Measurements from ENCODE around the gene FNIP1.

GRCh38 chr5:131607903-131608540 is 188.8 kb downstream of the FNIP1 start:
- TF ChIP-seq FOXM1 (IDR thresholded peaks at IDR 0.05; ENCODE audit: borderline replicate concordance) (no peak), BHLHE40 (IDR thresholded peaks at IDR 0.05; ENCODE audit: borderline replicate concordance) (no peak), SP1 (IDR thresholded peaks at IDR 0.05) (no peak), ZNF384 (IDR thresholded peaks at IDR 0.05) (no peak), PKNOX1 (IDR thresholded peaks at IDR 0.05) (no peak), NFRKB (IDR thresholded peaks at IDR 0.05) (no peak), L3MBTL2 (conservative IDR thresholded peaks at IDR 0.05) (no peak), FOXK2 (IDR thresholded peaks at IDR 0.05) (no peak), FOXA1 (IDR thresholded peaks at IDR 0.05) (no peak), CTBP1 (IDR thresholded peaks at IDR 0.05; ENCODE audit: borderline replicate concordance) (no peak), ELF4 (IDR thresholded peaks at IDR 0.05) (no peak), HDGF (IDR thresholded peaks at IDR 0.05; ENCODE audit: borderline replicate concordance) (no peak), SUZ12 (IDR thresholded peaks at IDR 0.05) (no peak), LEF1 (IDR thresholded peaks at IDR 0.05; ENCODE audit: borderline replicate concordance) (no peak)

Data from HEK293T (cell line).